HG02763 (cell line): ENCODE measurements around the gene PSMD3.

Experiments used
- ATAC-seq: cut with Tn5 transposase; IDR thresholded peaks from one replicate; pipeline ENCODE4 v1.9.1; 2021; ENCODE audit warnings: mild to moderate bottlenecking, moderate library complexity; ENCODE audit not compliant: unreplicated experiment

PSMD3 gene

DNA sequence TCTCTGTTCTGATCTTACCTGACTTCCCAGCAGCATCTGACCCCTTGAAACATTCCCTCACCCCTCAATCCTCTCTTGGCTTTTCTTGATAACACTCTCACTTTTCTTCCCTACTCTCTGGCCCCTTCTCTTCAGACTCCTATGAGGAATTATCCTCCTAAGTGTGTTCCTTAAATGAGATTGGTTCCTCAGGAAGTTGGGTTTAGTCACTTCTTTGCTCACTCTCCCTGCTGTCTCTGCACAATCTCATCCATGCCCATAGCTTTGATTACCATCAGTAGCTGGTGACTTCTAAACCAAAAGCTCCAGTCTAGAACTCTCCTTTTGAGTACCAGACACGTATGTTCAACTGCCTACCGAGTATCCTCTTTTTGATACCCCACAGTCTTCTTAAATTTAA, 60.6 kb downstream of the PSMD3 start:
- ATAC-seq = no peak
